Measurements from ENCODE around the gene RIMKLB. TPM values are rescaled to one million over a fixed set of nuclear protein-coding genes. Genes with fewer than 3 reads are reported as not detected.
"Not testable (repeated sequence)": the region's sequence is repeated elsewhere in the genome, so short reads cannot be mapped to it uniquely, and the experiment has no call there.

Gene RIMKLB
- polyA plus RNA-seq, 5 donors: 89.6 to 167 (median 132) TPM

GRCh38 chr12:8766121-8766520 is 68.3 kb downstream of the RIMKLB start:
- not testable (repeated sequence) for DNase-seq

DNA sequence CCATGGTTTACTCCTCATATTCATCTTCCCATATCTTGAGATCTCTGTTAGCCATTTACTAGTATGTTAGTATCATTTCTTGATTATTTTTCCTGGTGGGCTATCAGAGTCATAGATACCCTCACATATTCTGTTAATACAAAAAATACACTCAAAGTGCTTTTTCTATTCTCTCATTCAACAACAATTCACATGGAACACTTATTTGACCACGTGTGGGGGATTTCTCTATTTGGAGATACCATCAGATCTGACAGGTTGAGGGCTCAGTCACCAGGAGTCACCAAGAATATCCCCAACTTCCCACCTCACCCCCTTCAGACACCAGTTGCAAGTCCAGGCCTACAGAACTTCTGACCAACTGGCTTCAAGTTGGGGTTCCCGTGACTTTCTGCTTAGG is 72.7 kb downstream of the RIMKLB start:
- DNase-seq: no peak

- no peak for DNase-seq
Measured at GRCh38 chr12:8771072-8771471, 73.3 kb downstream of the RIMKLB start.

- DNase-seq: no peak
Measured at GRCh38 chr12:8773461-8773860, 75.7 kb downstream of the RIMKLB start.

GRCh38 chr12:8779281-8779680 is 81.5 kb downstream of the RIMKLB start:
- DNase-seq: no peak

GRCh38 chr12:8779862-8780261 is 82.1 kb downstream of the RIMKLB start:
- DNase-seq: no peak

DNA sequence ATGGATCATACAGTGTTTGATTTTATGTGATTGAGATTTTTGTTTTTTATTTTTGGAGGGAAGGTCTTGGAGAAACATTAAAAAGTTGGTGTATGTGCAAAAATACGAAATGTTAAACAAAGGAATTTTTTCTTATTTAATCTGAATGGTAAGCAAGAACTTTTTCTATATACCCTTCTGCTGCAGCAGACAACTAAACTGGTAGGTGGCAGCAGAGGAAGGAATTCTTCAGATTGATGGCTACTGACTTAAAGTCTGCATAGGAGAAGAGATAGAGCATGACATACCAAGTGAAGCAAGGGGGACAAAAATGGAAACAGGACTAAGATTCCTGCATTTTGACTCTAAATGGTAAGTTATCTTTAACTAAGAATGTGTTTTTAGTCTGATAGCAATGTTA is 82.6 kb downstream of the RIMKLB start:
- DNase-seq: no peak

DNA sequence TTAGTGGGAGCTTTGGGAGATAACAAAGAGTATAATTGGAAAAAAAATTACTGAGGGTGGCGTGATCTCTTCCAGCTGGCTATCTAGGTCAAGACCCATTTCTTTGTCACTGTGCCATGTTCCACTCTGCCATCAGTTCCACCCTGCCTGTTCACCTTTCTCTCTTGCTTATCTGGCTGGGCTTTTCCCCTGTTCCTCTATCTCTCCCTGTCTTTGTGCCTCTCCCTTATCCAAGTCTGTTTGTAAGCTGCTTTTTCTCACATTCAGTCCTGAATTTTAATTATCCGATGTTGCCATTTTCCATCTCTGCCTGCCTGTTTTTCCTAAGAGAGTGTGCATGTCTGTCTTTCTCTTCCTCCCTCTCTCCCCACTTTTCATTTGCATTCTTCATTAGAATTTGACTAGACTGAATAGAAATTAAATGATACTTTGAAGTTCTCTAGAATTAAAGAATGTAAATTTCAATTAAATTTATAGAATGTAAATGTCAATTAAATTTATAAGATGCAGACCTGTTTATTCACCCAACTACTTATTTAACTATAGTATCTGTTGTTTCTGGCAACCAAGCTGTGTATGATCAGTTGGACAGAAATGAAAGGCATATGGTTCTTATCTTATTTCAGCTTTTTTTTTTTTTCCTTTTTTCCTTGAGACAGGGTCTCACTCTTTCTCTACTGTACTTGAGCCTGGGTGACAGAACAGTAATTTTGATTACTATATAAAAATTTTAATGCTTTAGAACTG is 83.8 kb downstream of the RIMKLB start:
- no peak for DNase-seq

DNA sequence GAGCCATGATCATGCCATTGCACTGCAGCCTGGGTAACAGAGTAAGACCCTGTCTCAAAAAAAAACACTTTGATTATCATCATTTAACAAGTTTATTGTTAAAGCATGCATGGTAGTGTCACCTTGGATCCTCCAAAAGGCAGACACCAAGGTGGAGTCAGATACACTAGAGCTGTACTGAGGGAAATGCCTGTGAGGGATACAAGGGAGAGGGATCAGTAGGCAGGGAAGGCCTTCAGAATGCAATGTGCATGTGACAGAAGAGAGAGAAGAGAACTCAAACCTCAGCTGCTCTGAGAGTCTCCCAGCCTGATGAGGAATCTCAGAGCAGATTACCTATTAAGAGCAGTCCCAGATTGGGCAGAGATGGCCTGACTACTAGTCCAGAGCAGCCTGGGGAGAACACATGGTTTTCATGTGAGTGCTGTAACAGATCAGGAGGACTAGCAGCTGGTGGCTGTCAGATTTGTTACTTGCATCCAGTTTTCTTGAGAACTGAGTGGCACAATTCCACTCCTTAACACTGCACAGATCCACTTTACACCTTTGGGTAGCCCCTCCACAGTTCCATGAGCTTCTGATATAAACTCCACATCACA is 86.6 kb downstream of the RIMKLB start:
- DNase-seq: no peak

DNA sequence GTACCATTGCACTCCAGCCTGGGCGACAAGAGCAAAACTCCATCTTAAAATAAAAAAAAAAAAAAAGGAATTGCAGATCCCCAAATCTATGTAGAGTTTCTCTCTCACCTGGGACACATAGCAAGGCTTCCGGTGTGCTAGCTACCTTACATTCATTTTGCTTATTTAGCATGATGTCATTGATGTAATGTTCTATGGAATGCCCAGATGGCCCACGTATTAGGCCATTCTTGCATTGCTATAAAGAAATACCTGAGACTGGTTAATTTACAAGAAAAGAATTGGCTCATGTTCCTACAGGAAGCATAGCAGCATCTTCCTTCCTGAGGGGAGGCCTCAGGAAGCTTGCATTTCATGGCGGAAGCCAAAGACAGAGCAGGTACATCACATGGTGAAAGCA is 87.7 kb downstream of the RIMKLB start:
- DNase-seq: no peak

DNA sequence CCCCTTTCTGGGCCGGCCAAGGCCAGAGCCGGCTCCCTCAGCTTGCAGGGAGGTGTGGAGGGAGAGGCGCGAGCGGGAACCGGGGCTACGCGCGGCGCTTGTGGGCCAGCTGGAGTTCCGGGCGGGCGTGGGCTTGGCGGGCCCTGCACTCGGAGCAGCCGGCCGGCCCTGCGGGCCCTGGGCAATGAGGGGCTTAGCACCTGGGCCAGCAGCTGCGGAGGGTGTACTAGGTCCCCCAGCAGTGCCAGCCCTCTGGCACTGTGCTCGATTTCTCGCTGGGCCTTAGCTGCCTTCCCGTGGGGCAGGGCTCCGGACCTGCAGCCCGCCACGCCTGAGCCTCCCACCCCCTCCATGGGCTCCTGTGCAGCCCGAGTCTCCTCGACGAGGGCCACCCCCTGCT is 89.4 kb downstream of the RIMKLB start:
- not testable (repeated sequence) for DNase-seq

- DNase-seq: not testable (repeated sequence)
Measured at GRCh38 chr12:8788706-8789105, 90.9 kb downstream of the RIMKLB start.

GRCh38 chr12:8789341-8790013 is 91.7 kb downstream of the RIMKLB start:
- not testable (repeated sequence) for DNase-seq

DNA sequence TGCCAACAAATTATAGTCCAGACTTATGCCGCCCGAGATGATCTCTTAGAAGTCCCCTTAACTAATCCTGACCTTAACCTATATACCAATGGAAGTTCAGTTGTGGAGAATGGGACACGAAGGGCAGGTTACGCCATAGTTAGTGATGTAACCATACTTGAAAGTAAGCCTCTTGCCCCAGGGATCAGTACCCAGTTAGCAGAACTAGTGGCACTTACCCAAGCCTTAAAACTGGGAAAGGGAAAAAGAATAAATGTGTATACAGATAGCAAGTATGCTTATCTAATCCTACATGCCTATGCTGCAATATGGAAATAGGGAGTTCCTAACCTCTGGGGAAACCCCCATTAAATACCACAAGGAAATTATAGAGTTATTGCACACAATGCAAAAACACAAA is 95.4 kb downstream of the RIMKLB start:
- not testable (repeated sequence) for DNase-seq

GRCh38 chr12:8794611-8795010 is 96.8 kb downstream of the RIMKLB start:
- not testable (repeated sequence) for DNase-seq

DNA sequence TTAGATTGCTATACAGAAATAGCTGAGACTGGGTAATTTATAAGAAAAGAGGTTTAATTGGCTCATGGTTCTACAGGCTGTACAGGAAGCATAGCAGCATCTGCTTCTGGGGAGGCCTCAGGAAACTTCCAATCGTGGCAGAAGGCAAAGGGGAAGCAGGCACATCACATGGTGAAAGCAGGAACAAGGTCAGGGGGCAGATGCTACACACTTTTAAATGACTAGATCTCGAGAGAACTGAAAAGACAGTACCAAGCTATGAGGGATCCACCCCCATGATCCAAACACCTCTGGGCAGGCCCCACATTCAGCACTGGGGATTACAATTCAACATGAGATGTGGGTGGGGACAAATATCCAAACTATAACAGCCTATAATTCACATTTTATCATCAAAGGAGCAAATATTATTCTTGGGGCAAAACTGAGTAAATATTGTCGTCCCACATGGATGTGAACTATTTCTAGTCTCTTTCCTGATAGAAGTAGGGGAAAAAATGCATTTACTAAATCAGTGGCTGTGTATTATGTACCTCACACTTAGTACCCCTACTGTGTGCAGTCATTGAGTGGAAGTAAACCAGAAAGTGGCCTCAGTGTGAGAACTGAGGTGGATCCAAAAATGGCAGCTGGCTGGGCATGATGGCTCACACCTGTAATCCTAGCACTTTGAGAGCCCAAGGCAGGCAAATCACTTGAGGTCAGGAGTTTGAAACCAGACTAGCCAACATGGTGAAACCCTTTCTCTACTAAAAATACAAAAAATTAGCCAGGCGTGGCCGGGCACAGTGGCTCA is 99.2 kb downstream of the RIMKLB start:
- DNase-seq: no peak

DNA sequence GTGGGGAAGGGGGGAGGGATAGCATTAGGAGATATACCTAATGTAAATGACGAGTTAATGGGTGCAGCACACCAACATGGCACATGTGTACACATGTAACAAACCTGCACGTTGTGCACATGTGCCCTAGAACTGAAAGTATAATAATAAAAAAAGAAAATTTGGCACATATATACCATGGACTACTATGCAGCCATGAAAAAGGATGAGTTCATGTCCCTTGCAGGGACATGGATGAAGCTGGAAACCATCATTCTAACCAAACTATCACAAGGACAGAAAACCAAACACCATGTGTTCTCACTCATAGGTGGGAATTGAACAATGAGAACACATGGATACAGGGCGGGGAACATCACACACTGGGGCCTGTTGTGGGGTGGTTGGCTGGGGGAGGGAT is 103.4 kb downstream of the RIMKLB start:
- not testable (repeated sequence) for DNase-seq

- DNase-seq: not testable (repeated sequence)
Measured at GRCh38 chr12:8804833-8805232, 107.0 kb downstream of the RIMKLB start.

GRCh38 chr12:8805487-8805886 is 107.7 kb downstream of the RIMKLB start:
- not testable (repeated sequence) for DNase-seq

GRCh38 chr12:8807084-8807483 is 109.3 kb downstream of the RIMKLB start:
- not testable (repeated sequence) for DNase-seq

- not testable (repeated sequence) for DNase-seq
Measured at GRCh38 chr12:8810112-8810511, 112.3 kb downstream of the RIMKLB start.
